Iris pigment epithelial cell (primary cell): Measurements from ENCODE around the gene NDC1.
"Not testable (repeated sequence)": the region's sequence is repeated elsewhere in the genome, so short reads cannot be mapped to it uniquely, and the experiment has no call there.

ENCODE experiments used
- DNase-seq: peaks from one replicate; pipeline ENCODE4 v3.0.0-alpha.2; 2011; ENCODE audit warnings: low read depth

Gene NDC1

DNA sequence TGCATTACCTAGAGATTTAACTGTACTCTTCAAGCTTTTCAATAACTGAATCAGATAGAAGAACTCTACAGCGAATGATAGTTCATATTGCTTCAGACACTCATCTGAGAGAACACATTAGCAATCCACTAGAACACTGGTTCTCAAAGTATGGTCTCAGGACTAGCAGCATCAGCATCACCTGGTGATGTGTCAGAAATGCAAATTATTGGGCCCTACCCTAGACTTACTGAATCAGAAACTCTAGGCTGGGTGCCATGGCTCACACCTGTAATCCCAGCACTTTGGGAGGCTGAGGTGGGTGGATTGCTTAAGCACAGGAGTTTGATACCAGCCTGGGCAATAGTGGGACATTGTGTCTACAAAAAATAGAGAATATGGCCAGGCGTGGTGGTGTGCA, 74.2 kb downstream of the NDC1 start:
- no peak for DNase-seq

DNA sequence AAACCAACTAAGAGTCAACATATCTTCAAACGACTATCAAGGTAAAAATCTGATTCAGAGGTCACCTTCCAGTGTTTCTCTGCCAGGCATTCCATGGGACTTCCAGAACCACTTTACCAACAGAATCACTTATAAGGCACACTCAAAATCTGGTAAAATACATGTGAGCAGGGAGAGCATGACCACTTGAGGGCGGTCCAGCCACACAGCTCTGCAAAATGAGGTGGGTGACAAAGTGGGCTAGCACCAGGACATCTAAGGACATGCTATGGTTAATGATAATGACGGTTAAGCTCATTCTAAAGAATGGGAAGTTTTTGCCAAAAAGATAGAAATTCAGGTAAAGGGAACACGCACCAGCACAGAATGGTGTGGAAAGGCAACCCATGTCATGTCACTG, 74.6 kb downstream of the NDC1 start:
- DNase-seq: no peak

DNA sequence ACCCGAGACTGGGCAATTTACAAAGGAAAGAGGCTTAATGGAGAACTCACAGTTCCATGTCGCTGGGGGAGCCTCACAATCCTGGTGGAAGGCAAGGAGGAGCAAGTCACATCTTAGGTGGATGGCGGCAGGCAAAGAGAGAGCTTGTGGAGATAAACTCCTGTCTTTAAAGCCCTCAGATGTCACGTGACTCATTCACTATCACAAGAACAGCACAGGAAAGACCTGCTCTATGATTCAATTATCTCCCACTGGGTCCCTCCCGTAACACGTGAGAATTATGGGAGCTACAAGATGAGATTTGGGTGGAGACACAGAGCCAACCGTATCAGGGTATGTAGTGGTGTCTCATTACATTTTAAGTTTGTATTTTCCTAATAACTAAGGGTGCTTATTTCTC, 77.6 kb downstream of the NDC1 start:
- not testable (repeated sequence) for DNase-seq

DNA sequence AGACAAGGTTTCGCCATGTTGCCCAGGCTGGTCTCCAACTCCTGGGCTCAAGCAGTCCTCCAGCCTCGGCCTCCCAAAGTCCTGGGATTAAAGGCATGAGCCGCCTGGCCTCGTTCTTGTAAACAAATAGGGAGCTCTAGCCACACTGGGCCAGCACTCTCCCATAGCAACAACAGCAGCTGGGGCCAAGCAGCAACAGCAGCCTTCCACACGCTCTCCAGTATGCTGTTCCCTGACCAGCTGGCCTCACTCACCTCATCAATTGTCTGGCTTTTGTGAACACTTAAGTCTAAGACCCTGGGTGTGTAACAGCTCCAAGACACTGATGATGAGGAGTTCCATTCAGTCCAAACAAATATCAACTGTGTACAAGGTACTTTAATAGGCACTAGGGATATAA, 82.2 kb downstream of the NDC1 start:
- no peak for DNase-seq

DNA sequence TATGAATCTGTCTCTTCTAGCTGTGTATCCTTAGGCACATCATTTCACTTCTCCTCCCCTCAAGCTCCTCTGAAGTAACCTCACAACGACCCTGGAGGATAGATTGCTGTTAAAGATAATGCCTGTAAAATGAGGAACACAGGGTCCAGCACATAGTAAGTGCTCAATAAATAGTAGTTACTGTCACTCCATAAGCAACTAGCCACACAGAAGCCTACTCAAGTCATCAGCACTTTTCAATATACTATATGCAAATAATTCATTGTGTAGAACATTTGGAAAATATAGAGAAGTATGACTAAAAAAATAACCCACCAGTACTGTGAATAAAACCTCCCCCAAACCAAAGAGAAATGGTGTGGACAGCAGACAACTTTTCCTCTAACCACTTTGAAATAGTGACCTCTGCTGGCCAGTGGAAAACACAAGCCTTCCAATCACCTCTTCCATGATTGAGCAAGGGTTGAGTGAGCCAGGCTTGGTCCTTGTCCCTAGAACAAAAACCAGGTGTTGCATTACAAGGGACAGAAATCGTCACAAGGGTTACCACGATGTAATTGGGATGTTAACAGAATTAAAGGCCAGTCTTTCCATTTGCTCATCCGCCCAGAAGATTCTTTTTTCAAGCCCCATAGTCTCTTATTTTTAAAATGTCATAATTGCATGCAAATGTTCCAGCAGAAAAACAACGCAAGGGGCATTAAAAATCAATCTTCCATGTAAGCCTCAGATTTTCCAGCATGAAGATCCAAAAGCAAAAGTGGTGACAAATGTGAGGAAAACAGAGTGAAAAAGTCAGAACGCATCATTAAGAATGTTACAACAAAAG, 83.4 kb downstream of the NDC1 start:
- peak; percentile 71 for DNase-seq

DNA sequence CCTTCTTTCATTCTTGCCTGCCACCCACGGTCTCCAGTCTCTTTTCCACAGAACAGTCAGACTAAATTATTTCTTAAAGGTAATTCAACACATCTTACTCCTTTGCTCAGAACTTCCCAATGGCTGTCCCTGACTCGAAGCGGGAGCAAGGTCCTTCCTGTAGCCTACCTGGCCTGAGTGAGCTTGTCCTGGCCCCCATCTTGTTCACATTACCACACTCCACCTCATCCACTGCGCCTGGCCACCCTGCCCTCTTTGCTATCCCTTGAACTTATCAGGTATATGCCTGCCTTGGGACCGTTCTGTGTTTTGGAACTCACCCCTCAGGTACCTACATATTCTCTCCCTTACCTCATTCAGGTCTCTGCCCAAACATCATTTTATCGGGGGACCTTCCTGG, 85.8 kb downstream of the NDC1 start:
- no peak for DNase-seq

DNA sequence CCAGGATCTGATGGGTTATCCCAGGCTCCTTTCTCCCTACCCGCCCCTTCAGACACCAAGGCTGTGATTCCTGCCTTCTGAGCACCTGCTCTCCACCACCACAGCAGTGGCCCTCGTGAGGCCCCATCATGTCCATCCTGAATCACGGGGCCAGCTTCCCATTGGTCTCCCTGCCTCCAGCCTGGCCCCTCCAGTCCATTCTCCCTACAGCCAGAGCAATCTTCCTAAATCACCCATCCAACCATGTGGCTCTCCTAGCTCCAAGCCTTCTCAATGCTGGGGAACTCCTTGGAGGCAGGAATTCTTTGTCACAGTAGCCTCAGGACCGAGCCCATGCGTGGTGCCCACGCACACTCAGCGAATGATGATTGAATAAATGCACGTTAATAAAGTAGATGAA, 90.3 kb downstream of the NDC1 start:
- DNase-seq: no peak

DNA sequence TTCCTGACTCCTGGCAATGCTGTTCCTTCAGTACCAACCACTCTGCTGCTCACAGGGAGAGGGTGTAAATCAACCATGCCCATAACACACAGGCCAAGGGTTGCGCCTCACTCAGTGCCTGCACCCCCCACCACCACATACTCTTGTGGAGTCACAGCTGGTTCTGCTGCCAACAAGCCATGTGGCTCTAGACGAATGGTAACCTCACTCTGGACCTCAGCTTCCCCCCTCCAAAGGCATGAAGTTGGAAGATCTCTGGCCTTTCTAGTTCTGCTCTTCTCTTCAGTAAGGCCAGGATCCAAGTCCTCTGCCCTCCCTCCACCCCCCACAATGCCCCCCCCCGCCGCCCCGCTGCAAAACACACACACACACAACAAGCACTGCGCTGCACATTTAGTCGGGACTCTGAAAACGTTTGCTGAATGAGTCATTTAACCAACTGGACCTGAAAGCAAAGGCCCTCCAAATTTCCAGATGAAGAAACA, 97.4 kb downstream of the NDC1 start:
- peak; percentile 86 for DNase-seq

DNA sequence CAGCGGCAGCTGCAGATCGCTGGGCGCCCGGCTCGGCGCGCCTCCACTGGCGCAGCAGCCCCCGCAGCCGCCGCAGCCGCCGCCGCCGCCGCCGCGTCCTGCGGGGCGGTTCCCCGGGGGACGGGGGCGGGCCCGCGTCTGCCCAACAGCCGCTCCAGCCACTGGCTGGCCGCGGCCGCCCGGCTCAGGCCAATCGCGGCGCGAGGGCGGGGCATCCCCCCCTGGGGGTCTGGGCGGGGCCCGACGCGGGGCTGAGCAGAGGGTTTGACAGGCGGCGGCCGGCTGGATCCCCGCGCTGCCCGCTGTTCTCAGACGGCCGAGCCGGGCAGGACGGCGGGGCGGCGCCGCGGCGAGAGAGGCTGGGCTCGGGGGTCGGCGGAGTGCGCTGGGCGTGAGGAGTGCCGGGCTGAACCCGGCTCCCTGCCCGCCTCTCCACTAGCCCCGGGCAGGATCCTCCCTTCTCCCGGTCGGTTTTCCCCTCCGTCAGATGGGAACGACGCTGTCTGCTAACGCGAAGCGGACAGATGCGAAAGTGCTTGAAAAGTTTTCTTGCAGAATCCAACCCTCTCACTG, 98.9 kb downstream of the NDC1 start, which contains the start of gene GLIS1:
GLIS1 (minus strand) TSS at position 56 of the 573 bp plus-strand sequence. CDS start 1,100 bp downstream, outside the sequence.
- peak; percentile 91 for DNase-seq

DNA sequence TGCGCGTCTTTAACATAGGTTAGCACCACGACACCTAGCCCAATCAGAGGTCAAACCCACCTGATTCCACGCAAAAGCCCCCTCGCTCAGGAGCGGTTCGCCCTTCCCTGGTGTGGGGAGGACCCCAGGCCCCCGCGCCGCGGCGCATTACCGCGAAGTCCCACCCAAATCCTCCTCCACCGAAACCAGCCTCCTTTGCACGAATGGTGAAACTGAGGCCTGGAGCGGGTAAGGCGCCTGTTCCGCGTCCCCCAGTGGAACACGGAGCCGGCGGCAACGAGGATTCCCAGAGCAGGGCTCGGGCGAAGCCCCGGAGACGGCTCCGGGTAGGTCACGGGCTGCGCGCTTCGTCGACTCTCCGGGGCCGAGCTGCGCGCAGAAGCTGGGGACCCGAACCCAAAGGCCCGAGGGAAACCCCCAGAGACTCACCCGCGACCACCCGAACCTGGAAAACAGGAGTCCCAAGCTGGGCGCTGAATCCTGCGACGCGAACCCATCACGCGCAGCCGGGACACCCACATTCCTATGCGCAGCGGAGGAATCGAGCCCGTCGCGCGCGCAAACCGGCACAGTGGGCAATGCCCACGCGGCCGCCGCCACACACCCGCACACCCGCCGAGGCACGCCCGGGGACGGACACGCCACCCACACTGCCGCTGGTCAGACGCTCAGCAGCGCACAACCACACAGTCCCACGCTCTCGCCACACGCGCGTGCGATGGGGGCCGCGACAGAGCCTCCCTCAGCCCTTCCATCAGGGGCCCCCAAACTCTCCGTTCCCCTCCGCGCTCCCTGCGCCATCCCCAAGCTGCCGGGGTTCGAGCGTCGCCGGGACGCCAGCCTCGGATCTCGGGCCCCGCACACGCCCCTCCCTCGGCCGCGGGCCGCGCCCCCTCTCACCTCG, 99.6 kb downstream of the NDC1 start:
- peak; percentile 32 for DNase-seq

DNA sequence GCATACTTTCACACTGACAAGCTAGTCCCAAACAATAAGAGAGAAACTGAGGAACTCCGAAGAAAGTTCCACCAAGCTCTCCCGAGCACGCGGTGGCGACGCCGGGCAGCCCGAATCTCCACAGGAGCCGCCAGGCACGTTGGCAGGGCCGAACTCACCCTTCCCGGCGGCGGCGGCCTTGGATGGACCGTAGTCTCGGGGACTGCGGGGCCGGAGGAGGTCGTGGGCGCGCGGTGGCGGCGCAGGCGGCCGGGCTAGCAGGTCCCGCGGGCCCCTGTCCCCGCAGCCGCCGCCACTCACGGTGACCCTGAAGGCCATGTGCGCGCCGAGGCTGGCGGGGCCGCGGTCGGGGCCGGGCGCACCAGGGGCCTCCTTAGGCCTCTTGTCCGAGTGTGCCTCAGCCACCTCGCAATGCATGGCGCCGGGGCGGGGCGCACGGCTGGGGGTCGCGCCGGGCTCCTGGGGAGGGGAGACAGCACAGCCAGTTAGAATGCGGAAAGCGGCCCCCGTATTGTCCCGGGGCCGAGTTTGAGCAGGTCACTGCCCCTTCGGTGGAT, 100.4 kb downstream of the NDC1 start:
- peak; percentile 18 for DNase-seq

DNA sequence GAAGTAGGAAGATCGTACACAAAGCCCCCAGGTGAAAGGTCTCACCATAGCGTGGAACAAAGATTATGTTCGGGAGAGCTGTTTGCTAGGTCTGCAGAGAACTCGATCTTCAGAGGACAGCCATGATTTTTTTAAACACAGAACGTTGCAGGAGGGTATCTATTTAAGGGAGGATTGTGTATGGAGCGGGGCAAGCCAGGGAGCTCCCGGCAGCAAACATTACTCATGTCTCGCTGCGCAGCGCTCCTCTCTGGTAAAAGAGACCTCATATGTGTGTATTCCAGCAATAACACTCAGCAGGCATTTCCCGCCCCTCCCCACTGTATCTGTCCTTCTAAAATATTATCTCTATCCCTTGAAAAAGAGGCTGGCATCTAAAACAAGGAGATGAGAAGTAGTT, 101.8 kb downstream of the NDC1 start:
- peak; percentile 87 for DNase-seq

DNA sequence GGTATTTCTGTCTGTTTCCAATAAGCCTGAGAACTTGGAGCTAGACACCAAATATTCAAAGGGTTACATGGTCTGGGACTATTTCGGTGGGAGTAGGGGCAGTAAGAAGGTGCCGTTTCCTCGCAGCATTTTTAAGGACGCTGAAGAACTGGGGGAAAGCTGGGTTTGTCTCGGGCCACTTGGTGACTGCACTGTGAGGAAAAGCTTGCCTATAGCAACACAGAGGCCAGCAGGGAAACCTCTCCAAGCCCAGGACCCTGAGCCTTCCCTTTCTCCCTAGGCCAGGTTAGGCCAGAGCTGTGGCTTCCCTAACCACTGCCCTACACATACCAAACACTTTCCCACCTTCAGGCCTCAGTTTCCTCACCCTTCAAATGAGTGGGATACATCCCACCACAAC, 102.4 kb downstream of the NDC1 start:
- DNase-seq: no peak

DNA sequence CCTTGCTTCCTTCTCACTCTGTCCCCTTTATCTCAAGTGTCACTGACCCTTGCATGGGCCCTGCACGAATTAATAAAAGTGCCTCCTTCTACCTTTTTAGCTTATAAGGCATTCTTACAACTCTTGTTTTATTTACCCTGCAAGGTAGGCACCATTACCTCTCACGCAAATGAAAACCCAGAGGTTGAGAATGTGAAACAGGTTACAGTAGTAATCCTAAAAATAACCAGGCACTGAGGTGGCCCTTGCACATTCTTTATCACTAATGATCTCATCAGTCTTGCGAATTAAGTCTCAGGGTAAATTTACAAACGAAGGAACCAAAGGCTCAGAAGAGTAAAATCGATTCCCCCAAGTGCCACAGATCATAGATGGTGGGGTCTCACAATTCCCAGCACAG, 102.8 kb downstream of the NDC1 start:
- DNase-seq: peak; percentile 17

DNA sequence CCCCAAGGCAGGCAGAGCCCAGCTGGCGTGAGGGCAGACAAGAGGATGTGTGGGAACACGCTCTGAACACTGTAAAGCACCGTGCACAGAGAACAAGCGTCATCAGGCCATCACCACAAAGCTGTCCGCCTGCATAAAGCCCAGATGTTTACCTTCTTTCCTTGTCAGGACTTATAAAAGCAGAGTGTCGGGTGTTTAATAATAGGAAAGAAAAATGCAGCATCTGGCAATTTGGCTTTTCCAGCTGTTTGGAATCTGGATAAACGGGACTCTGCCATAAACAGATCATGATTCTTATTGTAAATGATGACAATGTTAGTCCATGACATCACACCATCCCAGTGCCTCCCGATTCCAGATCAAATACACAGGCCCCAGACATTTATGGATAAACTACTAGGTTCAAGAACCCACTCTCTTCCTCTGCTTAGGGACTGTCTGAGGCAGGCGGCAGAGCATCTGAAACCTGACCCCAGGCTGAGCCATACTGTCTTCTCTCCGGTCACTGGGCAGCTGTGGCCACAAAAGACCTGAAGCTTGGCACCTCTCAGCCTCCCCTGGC, 103.4 kb downstream of the NDC1 start:
- DNase-seq: peak; percentile 64

DNA sequence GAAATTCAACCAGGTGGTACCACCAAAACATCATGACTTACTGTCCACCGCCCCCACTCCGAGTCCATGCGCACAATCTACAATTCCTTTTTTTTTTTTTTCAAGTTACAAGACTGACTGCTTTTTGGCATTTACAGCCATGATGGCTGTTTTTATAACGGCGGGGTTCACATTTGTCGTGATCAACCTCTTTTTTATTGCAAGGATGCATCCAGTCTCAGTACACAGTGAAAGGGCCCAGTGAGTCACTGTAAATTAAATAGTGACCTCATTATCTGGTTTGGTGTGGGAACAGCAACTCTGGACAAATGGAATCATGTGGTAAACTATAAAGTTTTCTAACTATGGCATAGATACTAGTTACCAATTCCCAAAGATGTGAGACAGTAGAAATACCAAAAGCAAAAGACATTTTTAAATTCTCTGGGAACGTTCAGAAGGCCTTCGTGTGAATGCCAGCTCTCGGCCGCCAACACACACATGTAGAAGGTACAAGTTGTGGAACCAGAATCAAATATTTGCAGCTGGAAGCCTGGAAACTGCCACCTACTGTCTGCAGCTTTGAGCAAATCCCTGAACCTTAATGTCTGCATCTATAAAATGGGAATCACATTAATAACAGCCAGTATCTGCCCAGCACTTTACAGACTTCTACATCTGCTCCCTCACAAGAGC, 104.0 kb downstream of the NDC1 start:
- peak; percentile 76 for DNase-seq

DNA sequence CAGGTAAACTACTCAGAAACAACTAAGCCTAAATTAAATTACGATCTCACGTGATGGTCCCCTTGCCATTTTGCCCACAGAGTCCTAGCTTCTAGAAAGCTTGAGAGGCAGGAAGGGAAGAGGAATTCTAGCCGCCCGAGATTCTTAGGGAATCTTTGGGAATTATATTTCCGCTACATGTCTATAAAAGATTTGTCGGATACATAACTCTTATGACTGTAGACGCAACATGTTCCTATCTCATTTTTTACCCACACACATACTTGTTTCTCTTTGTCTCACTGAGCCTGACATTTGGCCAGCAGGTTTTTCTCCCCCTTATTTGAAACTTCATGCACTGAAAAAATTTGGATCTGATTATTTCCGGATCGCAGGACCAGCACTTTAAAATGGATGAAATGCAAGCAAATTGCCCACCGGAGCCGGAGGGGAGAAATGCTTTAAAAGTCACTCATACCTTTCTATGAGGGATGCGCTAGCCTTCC, 104.6 kb downstream of the NDC1 start:
- DNase-seq: peak; percentile 22

DNA sequence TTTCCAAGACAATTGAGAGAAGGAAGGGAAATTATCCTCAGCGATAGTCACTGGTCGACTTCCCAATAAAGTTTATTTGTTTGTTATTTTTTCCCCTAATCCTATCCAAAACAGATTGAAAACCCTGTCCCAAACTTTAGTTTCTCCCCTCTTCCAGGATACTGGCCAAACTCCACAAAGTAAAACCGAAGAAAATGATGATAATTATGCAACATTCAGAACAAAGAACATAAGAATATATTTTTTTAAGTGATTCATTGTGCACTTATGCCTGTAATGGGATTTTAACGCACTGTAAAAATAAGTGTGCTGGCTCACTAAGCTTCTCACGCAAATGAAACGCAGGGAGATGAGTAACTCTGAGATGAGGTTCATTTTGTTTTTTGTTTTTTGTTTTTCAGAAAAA, 105.2 kb downstream of the NDC1 start:
- DNase-seq: peak; percentile 95

DNA sequence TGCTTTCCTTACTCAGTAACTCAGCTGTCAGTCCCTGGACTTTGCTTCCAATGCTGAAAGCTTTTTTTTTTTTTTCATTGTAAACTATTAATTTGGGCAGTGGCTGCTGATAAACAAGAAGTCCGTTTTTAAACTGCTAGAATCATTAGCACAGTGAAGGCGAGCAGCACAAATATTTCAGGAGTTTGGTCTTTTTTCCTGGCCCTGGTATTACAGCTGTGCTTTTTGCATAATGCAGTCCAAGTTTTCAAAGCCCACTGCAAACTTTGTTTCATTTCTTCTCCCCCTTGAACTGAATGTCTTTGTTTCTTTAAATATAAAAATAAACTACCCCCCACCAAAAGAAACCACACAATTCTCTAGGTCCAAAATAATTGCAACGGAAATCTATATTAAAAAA, 105.7 kb downstream of the NDC1 start:
- peak; percentile 41 for DNase-seq

DNA sequence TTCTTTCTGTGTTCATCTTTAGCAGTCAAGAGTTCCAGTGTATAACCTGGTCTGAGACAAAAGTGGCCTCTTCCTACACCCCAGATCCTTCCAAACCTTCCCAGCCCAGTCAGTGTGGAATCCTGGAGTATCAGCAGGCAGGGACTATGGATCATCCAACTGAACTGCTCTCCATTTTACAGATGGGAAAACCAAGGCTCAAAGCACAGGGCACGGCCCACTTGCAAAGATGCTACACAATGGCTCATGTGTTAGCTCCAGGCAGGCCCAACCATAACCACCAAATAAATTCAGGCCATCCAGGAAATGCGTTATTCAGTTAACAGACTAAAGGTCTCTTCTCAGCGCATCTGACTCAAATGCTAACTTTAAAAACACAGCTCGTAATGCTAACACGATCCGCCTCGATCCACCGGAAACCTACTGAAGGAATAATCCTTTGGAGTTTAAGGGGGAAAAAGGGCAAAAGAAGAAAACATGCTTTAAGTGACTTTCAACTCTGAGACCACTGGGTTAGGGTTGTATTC, 106.3 kb downstream of the NDC1 start:
- peak; percentile 88 for DNase-seq
